GM23338 (cell line): ENCODE measurements around the gene ROBO3. TPM values are rescaled to one million over a fixed set of nuclear protein-coding genes. Genes with fewer than 3 reads are reported as not detected.

Experiments
- ATAC-seq: fragments of 200-7000 bp; cut with Tn5 transposase; 3 replicates; pipeline ENCODE4 v1.9.1; 2020
- DNase-seq: peaks from one replicate; pipeline ENCODE4 v3.0.0-alpha.2; 2015; ENCODE audit warnings: low spot score
- H2AFZ ChIP-seq: fragments of 200-600 bp; sonication (generic); 2 replicates; pipeline ENCODE4 v1.8.0; 2016; ENCODE audit warnings: antibody characterized with exemption, mild to moderate bottlenecking, moderate library complexity
- H3F3A ChIP-seq: fragments of 200-600 bp; sonication (generic); replicated peaks from 2 replicates; pipeline ENCODE4 v1.8.0; 2017; ENCODE audit warnings: antibody characterized with exemption, mixed run types, low read depth
- H3K27ac ChIP-seq: fragments of 200-600 bp; sonication (generic); 2 replicates; pipeline ENCODE4 v1.6.1; 2016; ENCODE audit warnings: low read depth
- H3K27me3 ChIP-seq: fragments of 200-600 bp; sonication (generic); 2 replicates; pipeline ENCODE4 v1.8.0; 2016; ENCODE audit warnings: mild to moderate bottlenecking, mixed run types, moderate library complexity; ENCODE audit not compliant: insufficient read depth
- H3K36me3 ChIP-seq: fragments of 200-600 bp; sonication (generic); 2 replicates; pipeline ENCODE4 v1.8.0; 2016; ENCODE audit warnings: mild to moderate bottlenecking; ENCODE audit not compliant: insufficient read depth
- H3K4me1 ChIP-seq: fragments of 200-600 bp; sonication (generic); 2 replicates; pipeline ENCODE4 v1.8.0; 2016; ENCODE audit warnings: mild to moderate bottlenecking, moderate library complexity; ENCODE audit not compliant: insufficient read depth
- H3K4me2 ChIP-seq: fragments of 200-600 bp; sonication (generic); 2 replicates; pipeline ENCODE4 v1.7.1; 2017; ENCODE audit warnings: mixed run types
- H3K4me3 ChIP-seq: fragments of 200-600 bp; sonication (generic); 2 replicates; pipeline ENCODE4 v1.6.1; 2016; ENCODE audit warnings: mixed run types
- H3K79me2 ChIP-seq: fragments of 200-600 bp; sonication (generic); replicated peaks from 2 replicates; pipeline ENCODE4 v1.8.0; 2017; ENCODE audit warnings: mild to moderate bottlenecking; ENCODE audit not compliant: insufficient read depth
- H3K9me2 ChIP-seq: fragments of 200-600 bp; sonication (generic); 2 replicates; pipeline ENCODE4 v1.8.0; 2017; ENCODE audit not compliant: insufficient read depth
- H4K20me1 ChIP-seq: fragments of 200-600 bp; sonication (generic); replicated peaks from 2 replicates; pipeline ENCODE4 v1.8.0; 2017; ENCODE audit warnings: mild to moderate bottlenecking; ENCODE audit not compliant: insufficient read depth
- H3K27ac Mint-ChIP-seq: 2 replicates; pipeline ENCODE4 v1.8.0; 2020; ENCODE audit warnings: inconsistent platforms, mild to moderate bottlenecking, moderate library complexity, mixed read lengths
- H3K27me3 Mint-ChIP-seq: 3 replicates; pipeline ENCODE4 v1.8.0; 2022; ENCODE audit warnings: low read depth, mild to moderate bottlenecking, moderate library complexity, mixed read lengths, inconsistent platforms; ENCODE audit not compliant: insufficient read depth, poor library complexity
- H3K36me3 Mint-ChIP-seq: 3 replicates; pipeline ENCODE4 v1.8.0; 2021; ENCODE audit warnings: low read depth, mild to moderate bottlenecking, inconsistent platforms, moderate library complexity, mixed read lengths
- H3K4me1 Mint-ChIP-seq: 3 replicates; pipeline ENCODE4 v1.8.0; 2020; ENCODE audit warnings: mild to moderate bottlenecking, inconsistent platforms, mixed read lengths
- H3K4me3 Mint-ChIP-seq: 3 replicates; pipeline ENCODE4 v1.8.0; 2021; ENCODE audit warnings: moderate library complexity, mild to moderate bottlenecking, inconsistent platforms, mixed read lengths
- H3K9me3 Mint-ChIP-seq: 3 replicates; pipeline ENCODE4 v1.8.0; 2020; ENCODE audit warnings: moderate library complexity, mild to moderate bottlenecking, inconsistent platforms, mixed read lengths
- CREB1 ChIP-seq: fragments of 250-450 bp; sonication (Bioruptor Pico); IDR thresholded peaks from 2 replicates; pipeline ENCODE4 v1.5.0; 2020; ENCODE audit warnings: low read depth, mild to moderate bottlenecking, moderate library complexity
- CTCF ChIP-seq, 2 experiments: fragments of 200-600 bp in 1 of 2; sonication (generic) in 1 of 2; conservative IDR thresholded peaks; 2 replicates each; pipeline versions ENCODE4 v1.5.1 to v1.6.1; 2016 to 2017; ENCODE audit warnings: antibody characterized with exemption in 2 of 2, low read depth in 2 of 2, mild to moderate bottlenecking in 2 of 2, moderate library complexity in 1 of 2
- ETS1 ChIP-seq: IDR thresholded peaks from 2 replicates; pipeline ENCODE4 v1.6.1; 2016; ENCODE audit warnings: antibody characterized with exemption
- EZH2 ChIP-seq: fragments of 200-600 bp; sonication (generic); IDR thresholded peaks from one replicate; pipeline ENCODE4 v1.8.0; 2017; ENCODE audit warnings: antibody characterized with exemption, mild to moderate bottlenecking, low read depth; ENCODE audit not compliant: unreplicated experiment
- EZH2phosphoT487 ChIP-seq: fragments of 200-600 bp; sonication (generic); IDR thresholded peaks from one replicate; pipeline ENCODE4 v1.8.1; 2018; ENCODE audit warnings: antibody characterized with exemption; ENCODE audit not compliant: unreplicated experiment
- JUNB ChIP-seq: IDR thresholded peaks from one replicate; pipeline ENCODE4 v1.6.1; 2016; ENCODE audit warnings: antibody characterized with exemption; ENCODE audit not compliant: unreplicated experiment
- NANOG ChIP-seq: IDR thresholded peaks from 2 replicates; pipeline ENCODE4 v1.6.1; 2016; ENCODE audit warnings: antibody characterized with exemption, borderline replicate concordance
- POLR2AphosphoS5 ChIP-seq: IDR thresholded peaks from 2 replicates; pipeline ENCODE4 v1.6.1; 2016; ENCODE audit warnings: antibody characterized with exemption, low read depth
- STAT1 ChIP-seq: IDR thresholded peaks from one replicate; pipeline ENCODE4 v1.6.1; 2016; ENCODE audit warnings: antibody characterized with exemption; ENCODE audit not compliant: unreplicated experiment
- ZNF114 ChIP-seq: fragments of 250-450 bp; sonication (Bioruptor Pico); IDR thresholded peaks from 2 replicates; pipeline ENCODE4 v1.5.0; 2020; ENCODE audit warnings: mild to moderate bottlenecking, moderate library complexity
- ZNF331 ChIP-seq: fragments of 250-450 bp; sonication (Bioruptor Pico); IDR thresholded peaks from 2 replicates; pipeline ENCODE4 v1.5.0; 2020; ENCODE audit warnings: low read depth, mild to moderate bottlenecking, moderate library complexity
- polyA plus RNA-seq: library from polyadenylated mRNA; unstranded; fragments of >200 nt; fragmentation: Nextera tagmentation; extraction: Ambion mirVana; gene quantifications from 2 replicates; pipeline ENCODE4 v1.2.1, GENCODE V29; 2016
- total RNA-seq: library from RNA; depleted of rRNA; stranded (reverse); fragments of >200 nt; shearing (Covaris generic); gene quantifications from 2 replicates; pipeline ENCODE4 v1.2.3, GENCODE V29; 2014
- TF ChIP-seq, protein P1 (sequence below): fragments of 250-450 bp; sonication (Bioruptor Pico); IDR thresholded peaks from 2 replicates; pipeline ENCODE4 v1.5.0; 2020; ENCODE audit warnings: mild to moderate bottlenecking, moderate library complexity
- TF ChIP-seq, protein P2 (sequence below): IDR thresholded peaks from one replicate; pipeline ENCODE4 v1.6.1; 2018; ENCODE audit warnings: antibody characterized with exemption; ENCODE audit not compliant: unreplicated experiment

ROBO3 gene
- total and polyA plus RNA-seq, 2 experiments from 2014 or later, result 17.0 to 21.4 TPM

DNA sequence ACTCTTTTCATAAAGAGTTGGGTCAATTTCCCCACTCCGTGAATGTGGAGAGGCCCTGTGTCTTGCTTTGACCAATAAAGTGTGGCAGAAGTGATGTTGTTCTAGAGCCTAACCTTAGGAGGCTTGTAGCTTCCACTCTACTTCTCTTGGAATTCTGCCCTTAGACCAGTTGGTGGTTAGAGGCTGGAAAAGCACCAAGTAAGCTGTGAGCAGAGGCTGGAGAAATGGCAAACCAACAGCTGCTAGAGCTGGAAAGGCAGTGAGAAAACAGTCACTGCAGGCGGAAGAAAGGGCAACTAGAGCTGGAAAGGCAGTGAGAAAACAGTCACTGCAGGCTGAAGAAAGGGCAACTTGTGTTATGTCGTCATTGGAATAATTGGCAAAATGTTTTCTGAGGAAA is 35.2 kb upstream of the ROBO3 start:
- H3K4me2 ChIP-seq, result no peak overlapping the region
- H3K4me1 ChIP-seq, result no peaks in the 10 kb centered on the region; the same call in 1 of the 2 replicates
- H3F3A ChIP-seq, result no peaks in the 10 kb centered on the region
- H3K27me3 ChIP-seq, result peaks cover 8% of the 10 kb centered on the region; the same call in 1 of the 2 replicates
- DNase-seq, result no peak
- Mint-ChIP-seq H3K9me3 (no peaks in the 10 kb centered on the region), H3K4me1 (peaks cover 9% of the 10 kb centered on the region), H3K4me3 (no peak overlapping the region), H3K36me3 (no peaks in the 10 kb centered on the region), H3K27me3 (no peaks in the 10 kb centered on the region), H3K27ac (no peak overlapping the region)
- H3K36me3 ChIP-seq, result no peaks in the 10 kb centered on the region
- H3K79me2 ChIP-seq, result no peaks in the 10 kb centered on the region
- H2AFZ ChIP-seq, result no peak overlapping the region
- no peak overlapping the region for H3K4me3 ChIP-seq
- H4K20me1 ChIP-seq, result no peaks in the 10 kb centered on the region; the same call in 1 of the 2 replicates
- no peaks in the 10 kb centered on the region for H3K9me2 ChIP-seq
- no peak for TF ChIP-seq ETS1
- no peak for TF ChIP-seq CREB1 (CRISPR knock-in tag)
- no peak for TF ChIP-seq STAT1
- TF ChIP-seq, protein P1, sequence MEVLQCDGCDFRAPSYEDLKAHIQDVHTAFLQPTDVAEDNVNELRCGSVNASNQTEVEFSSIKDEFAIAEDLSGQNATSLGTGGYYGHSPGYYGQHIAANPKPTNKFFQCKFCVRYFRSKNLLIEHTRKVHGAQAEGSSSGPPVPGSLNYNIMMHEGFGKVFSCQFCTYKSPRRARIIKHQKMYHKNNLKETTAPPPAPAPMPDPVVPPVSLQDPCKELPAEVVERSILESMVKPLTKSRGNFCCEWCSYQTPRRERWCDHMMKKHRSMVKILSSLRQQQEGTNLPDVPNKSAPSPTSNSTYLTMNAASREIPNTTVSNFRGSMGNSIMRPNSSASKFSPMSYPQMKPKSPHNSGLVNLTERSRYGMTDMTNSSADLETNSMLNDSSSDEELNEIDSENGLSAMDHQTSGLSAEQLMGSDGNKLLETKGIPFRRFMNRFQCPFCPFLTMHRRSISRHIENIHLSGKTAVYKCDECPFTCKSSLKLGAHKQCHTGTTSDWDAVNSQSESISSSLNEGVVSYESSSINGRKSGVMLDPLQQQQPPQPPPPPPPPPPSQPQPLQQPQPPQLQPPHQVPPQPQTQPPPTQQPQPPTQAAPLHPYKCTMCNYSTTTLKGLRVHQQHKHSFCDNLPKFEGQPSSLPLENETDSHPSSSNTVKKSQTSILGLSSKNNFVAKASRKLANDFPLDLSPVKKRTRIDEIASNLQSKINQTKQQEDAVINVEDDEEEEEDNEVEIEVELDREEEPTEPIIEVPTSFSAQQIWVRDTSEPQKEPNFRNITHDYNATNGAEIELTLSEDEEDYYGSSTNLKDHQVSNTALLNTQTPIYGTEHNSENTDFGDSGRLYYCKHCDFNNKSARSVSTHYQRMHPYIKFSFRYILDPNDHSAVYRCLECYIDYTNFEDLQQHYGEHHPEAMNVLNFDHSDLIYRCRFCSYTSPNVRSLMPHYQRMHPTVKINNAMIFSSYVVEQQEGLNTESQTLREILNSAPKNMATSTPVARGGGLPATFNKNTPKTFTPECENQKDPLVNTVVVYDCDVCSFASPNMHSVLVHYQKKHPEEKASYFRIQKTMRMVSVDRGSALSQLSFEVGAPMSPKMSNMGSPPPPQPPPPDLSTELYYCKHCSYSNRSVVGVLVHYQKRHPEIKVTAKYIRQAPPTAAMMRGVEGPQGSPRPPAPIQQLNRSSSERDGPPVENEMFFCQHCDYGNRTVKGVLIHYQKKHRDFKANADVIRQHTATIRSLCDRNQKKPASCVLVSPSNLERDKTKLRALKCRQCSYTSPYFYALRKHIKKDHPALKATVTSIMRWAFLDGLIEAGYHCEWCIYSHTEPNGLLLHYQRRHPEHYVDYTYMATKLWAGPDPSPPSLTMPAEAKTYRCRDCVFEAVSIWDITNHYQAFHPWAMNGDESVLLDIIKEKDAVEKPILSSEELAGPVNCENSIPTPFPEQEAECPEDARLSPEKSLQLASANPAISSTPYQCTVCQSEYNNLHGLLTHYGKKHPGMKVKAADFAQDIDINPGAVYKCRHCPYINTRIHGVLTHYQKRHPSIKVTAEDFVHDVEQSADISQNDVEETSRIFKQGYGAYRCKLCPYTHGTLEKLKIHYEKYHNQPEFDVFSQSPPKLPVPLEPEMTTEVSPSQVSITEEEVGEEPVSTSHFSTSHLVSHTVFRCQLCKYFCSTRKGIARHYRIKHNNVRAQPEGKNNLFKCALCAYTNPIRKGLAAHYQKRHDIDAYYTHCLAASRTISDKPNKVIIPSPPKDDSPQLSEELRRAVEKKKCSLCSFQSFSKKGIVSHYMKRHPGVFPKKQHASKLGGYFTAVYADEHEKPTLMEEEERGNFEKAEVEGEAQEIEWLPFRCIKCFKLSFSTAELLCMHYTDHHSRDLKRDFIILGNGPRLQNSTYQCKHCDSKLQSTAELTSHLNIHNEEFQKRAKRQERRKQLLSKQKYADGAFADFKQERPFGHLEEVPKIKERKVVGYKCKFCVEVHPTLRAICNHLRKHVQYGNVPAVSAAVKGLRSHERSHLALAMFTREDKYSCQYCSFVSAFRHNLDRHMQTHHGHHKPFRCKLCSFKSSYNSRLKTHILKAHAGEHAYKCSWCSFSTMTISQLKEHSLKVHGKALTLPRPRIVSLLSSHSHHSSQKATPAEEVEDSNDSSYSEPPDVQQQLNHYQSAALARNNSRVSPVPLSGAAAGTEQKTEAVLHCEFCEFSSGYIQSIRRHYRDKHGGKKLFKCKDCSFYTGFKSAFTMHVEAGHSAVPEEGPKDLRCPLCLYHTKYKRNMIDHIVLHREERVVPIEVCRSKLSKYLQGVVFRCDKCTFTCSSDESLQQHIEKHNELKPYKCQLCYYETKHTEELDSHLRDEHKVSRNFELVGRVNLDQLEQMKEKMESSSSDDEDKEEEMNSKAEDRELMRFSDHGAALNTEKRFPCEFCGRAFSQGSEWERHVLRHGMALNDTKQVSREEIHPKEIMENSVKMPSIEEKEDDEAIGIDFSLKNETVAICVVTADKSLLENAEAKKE (CRISPR knock-in tag), result no peak
- TF ChIP-seq ZNF331 (CRISPR knock-in tag), result no peak
- no peak for TF ChIP-seq POLR2AphosphoS5
- no peak for TF ChIP-seq EZH2
- TF ChIP-seq NANOG, result no peak
- TF ChIP-seq EZH2phosphoT487, result no peak
- TF ChIP-seq CTCF (conservative IDR thresholded peaks at IDR 0.05; ENCODE audit: low read depth in 2 of 2), result no peak
- TF ChIP-seq, protein P2, sequence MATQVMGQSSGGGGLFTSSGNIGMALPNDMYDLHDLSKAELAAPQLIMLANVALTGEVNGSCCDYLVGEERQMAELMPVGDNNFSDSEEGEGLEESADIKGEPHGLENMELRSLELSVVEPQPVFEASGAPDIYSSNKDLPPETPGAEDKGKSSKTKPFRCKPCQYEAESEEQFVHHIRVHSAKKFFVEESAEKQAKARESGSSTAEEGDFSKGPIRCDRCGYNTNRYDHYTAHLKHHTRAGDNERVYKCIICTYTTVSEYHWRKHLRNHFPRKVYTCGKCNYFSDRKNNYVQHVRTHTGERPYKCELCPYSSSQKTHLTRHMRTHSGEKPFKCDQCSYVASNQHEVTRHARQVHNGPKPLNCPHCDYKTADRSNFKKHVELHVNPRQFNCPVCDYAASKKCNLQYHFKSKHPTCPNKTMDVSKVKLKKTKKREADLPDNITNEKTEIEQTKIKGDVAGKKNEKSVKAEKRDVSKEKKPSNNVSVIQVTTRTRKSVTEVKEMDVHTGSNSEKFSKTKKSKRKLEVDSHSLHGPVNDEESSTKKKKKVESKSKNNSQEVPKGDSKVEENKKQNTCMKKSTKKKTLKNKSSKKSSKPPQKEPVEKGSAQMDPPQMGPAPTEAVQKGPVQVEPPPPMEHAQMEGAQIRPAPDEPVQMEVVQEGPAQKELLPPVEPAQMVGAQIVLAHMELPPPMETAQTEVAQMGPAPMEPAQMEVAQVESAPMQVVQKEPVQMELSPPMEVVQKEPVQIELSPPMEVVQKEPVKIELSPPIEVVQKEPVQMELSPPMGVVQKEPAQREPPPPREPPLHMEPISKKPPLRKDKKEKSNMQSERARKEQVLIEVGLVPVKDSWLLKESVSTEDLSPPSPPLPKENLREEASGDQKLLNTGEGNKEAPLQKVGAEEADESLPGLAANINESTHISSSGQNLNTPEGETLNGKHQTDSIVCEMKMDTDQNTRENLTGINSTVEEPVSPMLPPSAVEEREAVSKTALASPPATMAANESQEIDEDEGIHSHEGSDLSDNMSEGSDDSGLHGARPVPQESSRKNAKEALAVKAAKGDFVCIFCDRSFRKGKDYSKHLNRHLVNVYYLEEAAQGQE, result no peak
- TF ChIP-seq ZNF114 (CRISPR knock-in tag), result no peak
- no peak for TF ChIP-seq JUNB
- no peak overlapping the region for H3K27ac ChIP-seq
- no peak for ATAC-seq
